Cardiac septum (tissue), 1 donor: ENCODE results near the gene RBM25. TPM values are rescaled to one million over a fixed set of nuclear protein-coding genes. Genes with fewer than 3 reads are reported as not detected.
"Not testable (repeated sequence)": the region's sequence is repeated elsewhere in the genome, so short reads cannot be mapped to it uniquely, and the experiment has no call there.

Experiments
- DNase-seq: peaks from one replicate; pipeline ENCODE4 v3.0.0-alpha.2; 2020; ENCODE audit warnings: low spot score
- intact Hi-C: fragments of 100-400 bp; cut with DNase I; formaldehyde crosslinking; loops from one replicate; pipeline ENCODE4 v1.14.0; 2022
- long read RNA-seq: library from polyadenylated mRNA; unstranded; transcript quantifications from one replicate; pipeline ENCODE4 v2.0.0, GENCODE V29; 2021
- total RNA-seq: library from RNA; stranded (reverse); fragmentation: NEBNext Ultra II Directional; extraction: Animal tissue kit (Norgen Biotek cat#: 25700); gene quantifications from one replicate; pipeline ENCODE4 v1.2.1, GENCODE V29; 2021
- donor health status: DM: no; HTN: no; CAD: no.

Gene RBM25
- 42.5 TPM for total RNA-seq
- long read RNA-seq, partial matches to known transcripts = 54 of 61 reads
- long read RNA-seq, other reads (novel, unspliced or antisense) = 3 of 61 reads

DNA sequence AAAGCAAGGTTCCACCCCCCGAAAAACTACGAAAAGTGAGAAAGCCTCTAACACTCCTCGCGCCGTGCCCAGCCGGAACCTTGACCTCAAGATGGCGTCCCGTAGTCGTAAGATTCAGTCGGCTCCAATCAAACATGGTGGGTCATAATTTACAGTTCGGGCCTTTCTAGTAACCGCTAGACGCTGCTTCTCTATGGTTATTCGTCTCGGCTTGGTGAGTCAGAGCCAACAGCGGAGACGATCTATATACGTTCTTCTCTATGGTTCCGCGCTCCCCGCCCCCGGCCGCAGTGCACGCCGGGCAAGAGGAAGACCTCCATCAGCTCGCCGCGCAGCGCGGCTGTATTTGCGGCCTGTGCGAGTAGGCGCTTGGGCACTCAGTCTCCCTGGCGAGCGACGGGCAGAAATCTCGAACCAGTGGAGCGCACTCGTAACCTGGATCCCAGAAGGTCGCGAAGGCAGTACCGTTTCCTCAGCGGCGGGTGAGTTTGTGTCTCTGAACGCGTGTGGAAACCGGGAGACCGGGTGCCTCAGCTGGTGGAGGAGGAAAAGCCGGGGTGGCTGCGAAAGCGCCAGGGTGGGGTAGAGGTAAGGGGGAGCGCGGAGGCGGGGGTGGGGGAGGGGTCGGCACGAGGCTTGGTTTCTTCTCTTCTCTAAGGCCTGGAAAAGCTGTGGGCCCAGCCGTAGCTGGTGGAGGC is at the start of gene RBM25:
RBM25 (plus strand) TSS at position 311 of the 698 bp plus-strand sequence. CDS start 13,108 bp downstream, outside the sequence.
- DNase-seq = peak; percentile 97
- intact Hi-C loops = loop anchor here (2.0 kb wide), 1 partner anchor 32 kb away; the partner anchor contains the start of gene ZFYVE1

DNA sequence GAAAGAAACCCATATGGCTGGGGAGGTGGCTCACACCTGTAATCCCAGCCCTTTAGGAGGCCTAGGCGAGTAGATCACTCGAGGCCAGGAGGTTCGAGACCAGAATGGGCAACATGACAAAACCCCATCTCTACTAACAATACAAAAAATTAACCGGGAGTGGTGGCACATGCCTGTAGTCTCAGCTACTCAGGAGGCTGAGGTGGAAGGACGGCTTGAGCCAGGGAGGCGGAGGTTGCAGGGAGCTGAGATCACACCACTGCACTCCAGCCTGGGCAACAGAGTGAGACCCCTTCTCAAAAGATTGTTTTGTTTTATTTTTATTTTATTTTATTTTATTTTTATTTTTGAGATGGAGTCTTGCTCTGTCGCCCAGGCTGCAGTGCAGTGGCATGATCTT is 47.1 kb upstream of the RBM25 start:
- DNase-seq, intact Hi-C loops: not testable (repeated sequence)

DNA sequence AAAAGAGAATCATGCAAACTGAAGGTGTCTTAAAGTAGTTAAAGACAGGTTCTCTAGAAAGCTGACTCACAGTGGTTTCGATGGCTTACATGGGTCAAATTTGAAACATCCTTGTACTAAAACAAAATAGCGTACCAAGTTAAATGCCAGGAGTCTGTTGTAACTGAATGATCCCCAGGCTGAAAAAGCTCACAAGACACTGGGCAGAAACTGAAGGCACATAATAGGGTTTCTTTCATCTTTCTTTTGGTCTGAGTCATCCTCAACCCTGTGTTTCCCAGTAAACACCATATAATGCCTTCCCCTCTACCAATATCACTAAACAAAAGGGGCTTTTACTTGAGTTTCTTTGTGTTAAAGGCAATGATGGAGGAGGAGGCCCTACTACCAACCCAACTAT is 44.2 kb upstream of the RBM25 start:
- intact Hi-C loops = no loop called here
- no peak for DNase-seq

DNA sequence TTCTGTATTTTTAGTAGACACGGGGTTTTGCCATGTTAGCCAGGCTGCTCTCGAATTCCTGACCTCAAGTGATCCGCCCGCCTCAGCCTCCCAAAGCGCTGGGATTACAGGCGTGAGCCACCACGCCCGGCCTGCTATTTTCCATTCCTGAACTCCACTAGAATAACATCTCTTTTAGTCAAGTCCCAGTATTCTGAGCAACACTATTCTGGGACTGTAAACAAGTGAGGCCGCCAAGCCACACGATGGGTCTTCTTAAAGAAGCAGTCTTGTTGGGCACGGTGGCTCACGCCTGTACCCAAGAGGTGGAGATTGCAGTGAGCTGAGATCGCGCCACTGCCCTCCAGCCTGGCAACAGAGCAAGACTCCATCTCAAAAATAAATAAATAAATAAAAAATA is 42.8 kb upstream of the RBM25 start:
- not testable (repeated sequence) for DNase-seq

DNA sequence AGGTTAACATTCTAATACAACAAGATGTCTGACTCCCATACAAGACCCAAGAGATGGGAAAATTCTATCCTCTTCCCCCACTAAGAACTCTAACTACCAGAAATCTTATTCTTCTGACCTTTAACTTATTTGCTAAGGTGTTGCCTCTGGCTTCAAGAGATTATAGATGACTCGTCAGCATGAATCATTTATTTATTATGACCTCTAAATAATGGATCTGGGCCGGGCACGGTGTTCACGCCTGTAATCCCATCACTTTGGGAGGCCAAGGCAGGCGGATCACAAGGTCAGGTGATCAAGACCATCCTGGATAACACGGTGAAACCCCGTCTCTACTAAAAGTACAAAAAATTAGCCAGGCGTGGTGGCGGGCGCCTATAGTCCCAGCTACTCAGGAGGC is 42.3 kb upstream of the RBM25 start:
- DNase-seq, intact Hi-C loops: not testable (repeated sequence)

More for the DNA sequence above, 42.8 kb upstream of the RBM25 start:
- intact Hi-C loops = not testable (repeated sequence)

DNA sequence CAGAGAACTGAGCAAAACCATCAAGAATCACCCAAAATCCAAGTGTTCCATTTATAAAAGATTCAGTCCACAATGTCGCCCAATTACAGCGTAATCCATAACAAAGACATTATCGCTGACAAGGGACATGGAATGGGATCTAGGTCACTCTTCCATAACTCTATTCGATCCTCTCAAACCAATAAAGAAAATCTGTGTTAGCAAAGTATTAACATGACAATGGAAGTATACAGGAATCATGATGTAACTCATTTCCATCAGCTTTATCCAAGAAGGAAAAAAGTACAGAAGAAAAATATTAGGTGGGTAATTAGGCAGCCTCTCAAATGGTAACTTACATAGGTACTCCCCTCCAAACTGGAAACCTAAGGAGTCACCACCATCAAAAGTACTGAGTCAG is 36.3 kb upstream of the RBM25 start:
- intact Hi-C loops = no loop called here
- DNase-seq = no peak

DNA sequence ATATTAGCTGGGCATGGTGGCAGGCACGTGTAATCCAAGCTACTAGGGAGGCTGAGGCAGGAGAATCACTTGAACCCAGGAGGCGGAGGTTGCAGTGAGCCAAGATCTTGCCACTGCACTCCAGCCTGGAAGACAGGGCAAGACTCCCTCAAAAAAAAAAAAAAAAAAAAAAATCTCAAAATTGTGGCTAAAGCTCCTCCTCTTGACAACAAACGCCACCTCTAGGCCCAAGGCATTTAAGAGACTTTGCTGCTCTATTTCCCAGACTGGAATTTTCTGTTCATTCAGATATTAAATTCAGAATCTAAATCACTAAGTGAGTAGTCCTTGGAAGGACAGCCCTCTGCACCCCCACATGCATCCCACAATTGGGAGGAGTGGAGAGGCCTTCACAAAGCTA is 32.8 kb upstream of the RBM25 start:
- intact Hi-C loops = loop anchor here (5.0 kb wide), 1 partner anchor 112 kb away; the partner anchor contains the start of gene PSEN1
- no peak for DNase-seq

DNA sequence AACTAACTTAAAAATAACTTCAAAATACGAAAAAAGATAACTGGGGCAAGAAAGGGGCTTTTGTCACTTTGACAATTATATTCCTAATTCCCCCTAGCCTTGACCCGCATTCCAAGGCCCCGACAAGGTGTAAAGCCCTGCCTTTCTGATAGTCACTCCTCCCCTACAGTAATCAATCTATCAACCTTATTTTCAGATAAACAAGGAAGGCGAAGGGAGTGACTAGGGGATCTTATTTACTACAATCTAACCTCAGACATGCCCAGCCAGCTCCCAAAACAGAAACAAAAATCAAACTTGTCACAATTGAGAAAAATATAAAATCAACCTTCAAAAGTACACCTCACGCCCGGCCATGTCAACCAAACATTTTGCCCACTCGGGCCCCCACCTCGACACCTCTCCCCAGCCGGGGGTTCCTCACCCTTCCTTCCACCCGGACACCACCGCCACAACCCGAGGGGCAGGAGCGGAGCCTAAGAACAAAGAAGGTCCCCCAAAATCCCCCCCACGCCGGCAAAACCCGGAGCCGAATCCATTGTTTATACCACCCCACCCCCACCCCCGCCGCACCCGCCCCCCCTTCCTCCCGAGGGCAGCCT is 32.0 kb upstream of the RBM25 start:
- DNase-seq = peak; percentile 74
- intact Hi-C loops = loop anchor here (2.0 to 5.0 kb wide), 2 partner anchors 32 to 111 kb away; partner anchors contain the start of genes PSEN1 and RBM25

DNA sequence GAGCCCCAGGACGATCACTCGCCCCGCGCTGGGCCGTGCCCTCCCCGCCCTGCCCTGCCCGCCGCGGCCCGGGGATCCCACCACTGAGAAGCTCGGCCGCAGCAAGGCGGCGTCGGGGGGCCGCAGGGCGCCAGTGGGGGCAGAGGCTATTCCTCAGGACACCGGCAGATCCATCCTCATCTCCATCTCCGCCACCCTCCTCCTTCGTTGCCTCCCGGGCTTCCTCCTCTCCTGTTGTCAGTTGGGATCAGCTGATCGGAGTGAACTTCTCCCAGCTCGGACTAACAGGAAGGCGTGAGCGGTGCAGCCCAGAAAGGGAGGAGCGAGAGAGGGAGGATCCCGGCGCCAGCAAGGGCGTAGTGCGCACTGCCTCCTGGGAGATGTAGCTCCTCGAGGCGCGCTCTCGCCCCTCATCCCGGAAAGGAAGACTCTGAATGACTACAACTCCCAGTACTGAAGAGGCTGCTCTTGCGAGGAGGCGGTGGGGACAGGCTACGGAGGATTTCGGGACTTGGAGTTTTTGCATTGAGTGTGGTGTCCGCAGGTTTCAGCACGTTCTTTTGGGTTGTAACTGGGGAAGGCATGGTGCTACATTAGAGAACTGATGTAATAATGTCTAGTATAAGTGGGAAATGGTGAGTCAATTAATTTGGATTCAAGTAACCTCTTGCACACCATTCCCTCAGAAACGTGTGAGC is 31.3 kb upstream of the RBM25 start, which contains the start of gene ZFYVE1:
ZFYVE1 (minus strand) TSS at position 262 of the 698 bp plus-strand sequence. CDS start 2,598 bp downstream, outside the sequence.
- DNase-seq = peak; percentile 99
- intact Hi-C loops = loop anchor here (2.0 to 5.0 kb wide), 2 partner anchors 32 to 110 kb away; partner anchors contain the start of genes PSEN1 and RBM25

DNA sequence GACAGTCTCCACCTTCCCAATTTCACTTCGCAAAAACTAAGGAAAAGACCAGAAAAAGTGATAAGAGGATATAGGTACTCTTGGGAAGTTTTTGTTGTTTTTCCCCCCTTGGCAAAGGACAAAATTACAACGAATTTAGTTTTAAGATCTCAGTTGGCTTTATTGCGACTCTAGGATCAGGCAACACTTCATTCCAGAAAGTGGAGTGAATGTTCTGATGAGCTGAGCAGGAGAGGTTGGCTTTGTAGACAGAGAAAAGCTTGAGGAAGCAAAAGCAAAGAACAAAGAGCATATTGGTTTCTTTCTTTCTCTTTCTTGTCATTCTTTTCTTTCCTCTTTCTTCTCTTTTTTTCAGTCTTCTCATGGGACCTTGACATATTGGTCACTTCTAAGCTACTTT is 30.8 kb upstream of the RBM25 start:
- intact Hi-C loops = loop anchor here (2.0 to 5.0 kb wide), 2 partner anchors 31 to 110 kb away; partner anchors contain the start of genes PSEN1 and RBM25
- no peak for DNase-seq

DNA sequence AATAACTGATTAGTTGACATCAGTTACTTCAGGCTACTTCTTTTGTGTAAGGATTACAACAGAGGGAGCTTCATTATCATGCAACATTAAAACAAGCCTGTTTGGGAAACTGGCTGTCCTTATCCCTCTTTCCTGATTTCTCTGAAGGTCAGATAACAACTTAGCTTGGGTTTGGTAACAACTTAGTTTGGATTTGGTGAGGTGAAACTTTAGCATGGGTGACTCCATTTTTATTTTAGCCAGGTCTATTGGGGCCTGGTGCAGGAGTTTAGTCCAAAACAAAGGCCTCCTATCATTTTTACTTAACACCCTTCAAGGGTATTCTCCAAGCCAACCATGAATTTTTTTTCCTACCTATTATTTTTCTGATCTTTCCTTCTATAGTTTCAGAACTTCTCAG is 30.4 kb upstream of the RBM25 start:
- intact Hi-C loops = loop anchor here (2.0 to 5.0 kb wide), 2 partner anchors 31 to 109 kb away; partner anchors contain the start of genes PSEN1 and RBM25
- no peak for DNase-seq

DNA sequence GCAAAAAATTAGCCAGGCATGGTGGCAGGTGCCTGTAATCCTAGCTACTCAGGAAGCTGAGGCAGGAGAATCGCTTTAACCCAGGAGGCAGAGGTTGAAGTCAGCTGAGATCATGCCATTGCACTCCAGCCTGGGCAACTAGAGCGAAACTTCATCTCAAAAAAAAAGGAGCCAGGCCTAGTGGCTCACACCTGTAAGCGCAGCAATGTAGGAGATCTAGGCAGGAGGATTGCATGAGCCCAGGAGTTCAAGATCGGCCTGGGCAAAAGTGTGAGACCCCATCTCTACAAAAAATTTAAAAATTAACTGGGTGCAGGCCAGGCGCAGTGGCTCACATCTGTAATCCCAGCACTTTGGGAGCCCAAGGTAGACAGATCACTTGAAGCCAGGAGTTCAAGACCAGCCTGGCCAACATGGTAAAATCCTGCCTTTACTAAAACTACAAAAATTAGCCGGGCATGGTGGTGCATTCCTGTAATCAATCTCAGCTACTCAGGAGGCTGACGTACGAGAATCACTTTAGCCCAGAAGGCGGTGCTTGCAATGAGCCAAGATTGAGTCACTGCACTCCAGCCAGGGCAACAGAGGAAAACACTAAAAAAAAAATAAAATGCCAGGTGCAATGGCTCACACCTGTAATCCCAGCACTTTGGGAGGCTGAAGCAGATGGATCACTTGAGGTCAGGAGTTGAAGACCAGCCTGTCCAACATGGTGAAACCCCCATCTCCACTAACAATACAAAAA is 21.5 kb upstream of the RBM25 start:
- intact Hi-C loops, DNase-seq: not testable (repeated sequence)

DNA sequence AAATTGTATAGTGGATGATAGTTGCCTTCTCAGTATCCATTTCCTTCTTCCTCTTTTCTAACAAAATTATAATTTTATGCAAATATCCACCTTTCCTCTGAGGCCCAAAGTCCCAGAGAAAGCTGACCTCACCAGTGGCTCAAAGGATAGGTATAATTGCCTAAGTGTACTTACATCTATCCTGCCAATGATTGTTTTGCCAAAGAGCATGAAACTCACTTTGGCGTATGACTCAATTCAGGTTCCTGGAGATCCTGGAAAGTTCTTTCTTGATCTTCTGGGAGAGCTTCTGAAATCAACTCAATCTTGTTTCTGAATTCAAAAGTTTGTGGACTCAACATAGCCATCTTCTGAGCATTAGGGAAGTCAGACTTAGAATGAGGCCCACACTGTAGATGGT is 10.5 kb upstream of the RBM25 start:
- intact Hi-C loops = no loop called here
- DNase-seq = no peak

DNA sequence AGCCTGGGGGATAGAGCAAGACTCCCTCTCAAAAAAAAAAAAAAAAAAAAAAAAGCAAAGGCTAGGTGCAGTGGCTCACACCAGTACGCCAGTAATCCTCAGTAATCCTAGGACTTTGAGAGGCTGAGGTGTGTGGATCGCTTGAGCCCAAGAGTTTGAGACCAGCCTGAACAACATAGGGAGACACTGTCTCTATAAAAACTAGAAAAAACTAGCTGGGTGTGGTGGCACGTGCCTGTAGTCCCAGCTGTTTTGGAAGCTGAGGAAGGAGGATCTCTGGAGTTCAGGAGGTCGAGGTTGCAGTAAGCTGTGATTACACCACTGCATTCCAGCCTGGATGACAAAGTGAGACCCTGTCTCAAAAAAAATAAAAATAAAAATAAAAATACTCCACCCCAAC is 8.9 kb upstream of the RBM25 start:
- intact Hi-C loops = no loop called here

DNA sequence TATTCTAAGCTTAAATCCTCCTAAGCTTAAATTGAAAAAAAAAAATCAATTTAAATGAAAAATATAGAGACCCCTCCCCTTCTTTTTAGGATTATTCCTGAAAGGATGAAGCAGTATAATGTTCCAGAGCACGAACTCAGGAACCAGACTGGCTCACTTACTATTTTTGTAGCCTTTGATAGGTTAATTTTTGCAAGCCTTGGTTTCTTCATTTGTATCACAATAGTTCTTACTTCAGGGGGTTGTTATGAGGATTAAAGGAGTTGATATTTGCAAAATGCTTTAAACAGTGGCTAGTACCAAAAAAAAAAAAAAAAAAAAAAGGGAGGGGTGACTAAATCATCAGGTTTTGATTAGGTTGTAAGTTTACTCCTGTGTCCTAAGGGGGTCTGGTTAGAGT is 3.1 kb upstream of the RBM25 start:
- intact Hi-C loops = no loop called here

More for the DNA sequence above, 8.9 kb upstream of the RBM25 start:
- DNase-seq = no peak

DNA sequence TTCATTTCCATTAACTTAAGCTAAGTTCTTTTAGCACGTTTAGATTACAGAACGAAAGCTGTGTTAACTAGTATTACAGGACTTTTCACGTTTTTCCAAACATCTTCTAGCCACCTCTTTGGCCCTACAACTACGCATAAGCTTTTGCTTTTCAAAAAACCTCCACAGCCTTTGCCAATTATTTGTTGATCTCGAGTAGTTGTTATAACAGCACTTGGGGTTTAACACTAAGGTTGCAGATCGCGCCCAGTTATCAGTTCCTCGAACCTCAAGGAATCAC is 450 bp upstream of the RBM25 start:
- no peak for DNase-seq
- intact Hi-C loops = loop anchor here (2.0 kb wide), 1 partner anchor 31 kb away; the partner anchor contains the start of gene ZFYVE1

More for the DNA sequence above, 3.1 kb upstream of the RBM25 start:
- DNase-seq = no peak

DNA sequence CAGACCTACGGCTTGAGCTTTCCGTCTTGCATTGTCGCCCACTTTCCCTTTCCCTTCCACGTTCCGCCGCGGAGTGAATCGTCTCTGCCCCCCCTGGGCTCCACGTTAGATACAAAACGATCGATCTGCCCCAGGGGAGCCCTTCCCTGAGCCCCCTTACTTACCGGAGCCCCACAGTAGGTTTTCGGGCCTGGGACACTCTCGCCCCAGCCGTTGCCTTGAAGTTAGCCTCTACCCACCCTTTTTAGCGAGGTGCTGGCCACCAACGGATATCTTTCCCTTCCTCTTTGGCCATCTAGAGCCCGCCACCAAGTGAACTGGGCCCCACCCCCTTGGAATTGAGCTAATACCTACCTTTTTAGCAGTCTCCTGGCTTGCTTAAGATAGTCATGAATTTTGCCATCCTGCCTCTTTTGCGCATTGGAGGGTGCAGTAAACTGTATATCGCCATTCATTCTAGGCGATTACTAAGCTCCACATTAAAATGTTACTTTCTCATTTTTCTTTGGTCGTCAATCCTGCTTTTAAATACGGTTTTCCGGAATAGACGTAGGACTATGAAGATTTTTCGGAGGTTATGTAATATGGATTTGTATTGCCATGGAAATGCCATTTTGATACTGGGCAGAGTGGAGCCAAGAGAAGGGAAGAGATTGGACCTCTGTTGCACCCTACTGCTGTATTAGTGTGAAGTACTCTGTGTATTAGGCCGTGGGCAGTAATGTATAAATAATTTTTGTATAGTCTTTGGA is 764 bp downstream of the RBM25 start:
- DNase-seq = no peak
- intact Hi-C loops = loop anchor here (2.0 kb wide), 1 partner anchor 32 kb away; the partner anchor contains the start of gene ZFYVE1

DNA sequence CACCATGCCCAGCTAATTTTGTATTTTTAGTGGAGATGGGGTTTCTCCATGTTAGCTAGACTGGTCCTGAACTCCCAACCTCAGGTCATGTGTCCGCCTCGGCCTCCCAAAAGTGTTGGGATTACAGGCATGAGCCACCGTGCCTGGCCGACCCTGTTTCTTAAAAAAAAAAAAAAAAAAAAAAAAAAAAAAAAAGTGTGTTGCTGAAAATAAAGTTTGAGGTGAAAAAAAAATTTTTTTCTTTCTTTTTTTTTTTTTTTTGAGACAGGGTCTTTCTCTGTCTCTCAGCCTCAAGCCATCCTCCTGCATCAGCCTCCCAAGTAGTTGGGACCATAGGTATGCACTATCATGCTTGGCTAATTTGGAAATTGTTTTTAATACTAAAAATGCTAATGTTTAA is 11.3 kb downstream of the RBM25 start:
- intact Hi-C loops = no loop called here
- DNase-seq = no peak

DNA sequence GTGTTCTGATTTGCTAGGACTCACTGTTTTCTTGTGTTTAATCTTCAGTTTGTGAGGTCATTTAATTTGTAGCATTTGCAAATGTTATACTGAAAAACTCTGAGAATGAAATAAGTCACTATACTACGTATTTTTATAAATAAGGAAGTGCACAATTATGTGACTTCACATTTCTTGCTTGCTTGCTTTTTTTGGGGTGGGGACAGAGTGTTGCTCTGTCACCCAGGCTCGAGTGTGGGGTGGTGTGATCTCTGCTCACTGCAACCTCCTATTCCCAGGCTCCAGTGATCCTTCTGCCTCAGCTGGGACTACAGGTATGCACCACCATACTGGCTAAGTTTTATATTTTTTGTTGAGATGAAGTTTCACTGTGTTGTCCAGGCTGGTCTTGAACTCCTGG is 32.7 kb downstream of the RBM25 start:
- no peak for DNase-seq
- intact Hi-C loops = no loop called here
